HEK293T (cell line): ENCODE measurements around the gene SCARB1.

Source experiments
- CTCF ChIA-PET: fragments of 350-600 bp; formaldehyde crosslinking; extraction: SDS; loops from one replicate; lab custom pipeline; 2021; ENCODE audit warnings: antibody characterized with exemption, inconsistent platforms; lab: Yijun Ruan, JAX
- POLR2A ChIA-PET: fragments of 350-600 bp; formaldehyde crosslinking; extraction: SDS; loops from one replicate; lab custom pipeline; 2020; ENCODE audit warnings: antibody characterized with exemption, inconsistent platforms; lab: Yijun Ruan, JAX
- DNase-seq: peaks from one replicate; pipeline ENCODE4 v3.0.0; 2012; ENCODE audit warnings: mixed read lengths; ENCODE audit errors: extremely low spot score
- ARNT ChIP-seq: fragments of 450-650 bp; IDR thresholded peaks from 2 replicates; pipeline ENCODE4 v1.6.1; 2017; ENCODE audit warnings: mild to moderate bottlenecking
- BHLHE40 ChIP-seq: fragments of 450-650 bp; IDR thresholded peaks from 2 replicates; pipeline ENCODE4 v1.6.1; 2016; ENCODE audit warnings: mild to moderate bottlenecking, moderate library complexity, borderline replicate concordance
- CTBP1 ChIP-seq: fragments of 450-650 bp; IDR thresholded peaks from 2 replicates; pipeline ENCODE4 v1.6.1; 2016; ENCODE audit warnings: borderline replicate concordance
- ELF4 ChIP-seq: fragments of 450-650 bp; IDR thresholded peaks from 2 replicates; pipeline ENCODE4 v1.6.1; 2017; ENCODE audit warnings: antibody characterized with exemption
- FOXA1 ChIP-seq: fragments of 450-650 bp; IDR thresholded peaks from 2 replicates; pipeline ENCODE4 v1.6.1; 2016; ENCODE audit warnings: mild to moderate bottlenecking
- FOXK2 ChIP-seq: fragments of 450-650 bp; IDR thresholded peaks from 2 replicates; pipeline ENCODE4 v1.6.1; 2016; ENCODE audit warnings: mild to moderate bottlenecking
- FOXM1 ChIP-seq: fragments of 450-650 bp; IDR thresholded peaks from 2 replicates; pipeline ENCODE4 v1.6.1; 2017; ENCODE audit warnings: mild to moderate bottlenecking, borderline replicate concordance
- HDGF ChIP-seq: fragments of 450-650 bp; IDR thresholded peaks from 2 replicates; pipeline ENCODE4 v1.6.1; 2017; ENCODE audit warnings: antibody characterized with exemption, borderline replicate concordance
- L3MBTL2 ChIP-seq: fragments of 450-650 bp; conservative IDR thresholded peaks from 2 replicates; pipeline ENCODE4 v1.6.1; 2016; ENCODE audit warnings: mild to moderate bottlenecking
- LEF1 ChIP-seq: fragments of 450-650 bp; IDR thresholded peaks from 2 replicates; pipeline ENCODE4 v1.6.1; 2017; ENCODE audit warnings: mild to moderate bottlenecking, borderline replicate concordance
- NFRKB ChIP-seq: fragments of 450-650 bp; IDR thresholded peaks from 2 replicates; pipeline ENCODE4 v1.6.1; 2016; ENCODE audit warnings: mild to moderate bottlenecking, moderate library complexity
- SP1 ChIP-seq: fragments of 450-650 bp; IDR thresholded peaks from 2 replicates; pipeline ENCODE4 v1.6.1; 2017
- SUZ12 ChIP-seq: fragments of 450-650 bp; IDR thresholded peaks from 2 replicates; pipeline ENCODE4 v1.6.1; 2016; ENCODE audit warnings: mild to moderate bottlenecking
- TARDBP ChIP-seq: fragments of 450-650 bp; IDR thresholded peaks from 2 replicates; pipeline ENCODE4 v1.6.1; 2016
- ZNF384 ChIP-seq: fragments of 450-650 bp; IDR thresholded peaks from 2 replicates; pipeline ENCODE4 v1.6.1; 2016
- TF ChIP-seq, protein P1 (sequence below): fragments of 450-650 bp; IDR thresholded peaks from 2 replicates; pipeline ENCODE4 v1.6.1; 2016

The SCARB1 gene

DNA sequence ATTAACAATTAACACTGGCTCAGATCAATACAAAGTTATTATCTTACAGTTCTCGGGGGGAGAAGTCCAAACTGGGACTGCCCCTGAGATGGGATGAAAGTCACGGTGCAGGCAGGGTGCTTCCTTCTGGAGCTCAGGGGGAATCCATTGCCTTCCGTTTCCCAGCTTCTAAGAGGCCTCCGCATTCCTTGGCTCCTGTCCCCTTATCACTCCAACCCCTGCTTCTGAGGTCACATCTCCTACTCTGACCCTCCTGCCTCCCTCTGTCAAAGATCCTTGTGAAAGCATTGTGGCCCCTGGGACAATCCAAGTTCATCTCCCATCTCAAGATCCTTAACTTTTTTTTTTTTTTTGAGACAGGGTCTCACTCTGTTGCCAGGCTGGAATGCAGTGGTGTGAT lies 30.8 kb downstream of the SCARB1 start:
- DNase-seq = no peak
- ChIA-PET POLR2A (no interaction called here), CTCF (no interaction called here)
- TF ChIP-seq L3MBTL2 (no peak), FOXK2 (no peak), HDGF (no peak), FOXA1 (no peak), SUZ12 (no peak), ARNT (no peak), ELF4 (no peak), FOXM1 (no peak), SP1 (no peak), TARDBP (no peak), BHLHE40 (no peak), LEF1 (no peak), CTBP1 (no peak)
- TF ChIP-seq, protein P1, sequence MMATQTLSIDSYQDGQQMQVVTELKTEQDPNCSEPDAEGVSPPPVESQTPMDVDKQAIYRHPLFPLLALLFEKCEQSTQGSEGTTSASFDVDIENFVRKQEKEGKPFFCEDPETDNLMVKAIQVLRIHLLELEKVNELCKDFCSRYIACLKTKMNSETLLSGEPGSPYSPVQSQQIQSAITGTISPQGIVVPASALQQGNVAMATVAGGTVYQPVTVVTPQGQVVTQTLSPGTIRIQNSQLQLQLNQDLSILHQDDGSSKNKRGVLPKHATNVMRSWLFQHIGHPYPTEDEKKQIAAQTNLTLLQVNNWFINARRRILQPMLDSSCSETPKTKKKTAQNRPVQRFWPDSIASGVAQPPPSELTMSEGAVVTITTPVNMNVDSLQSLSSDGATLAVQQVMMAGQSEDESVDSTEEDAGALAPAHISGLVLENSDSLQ = no peak

DNA sequence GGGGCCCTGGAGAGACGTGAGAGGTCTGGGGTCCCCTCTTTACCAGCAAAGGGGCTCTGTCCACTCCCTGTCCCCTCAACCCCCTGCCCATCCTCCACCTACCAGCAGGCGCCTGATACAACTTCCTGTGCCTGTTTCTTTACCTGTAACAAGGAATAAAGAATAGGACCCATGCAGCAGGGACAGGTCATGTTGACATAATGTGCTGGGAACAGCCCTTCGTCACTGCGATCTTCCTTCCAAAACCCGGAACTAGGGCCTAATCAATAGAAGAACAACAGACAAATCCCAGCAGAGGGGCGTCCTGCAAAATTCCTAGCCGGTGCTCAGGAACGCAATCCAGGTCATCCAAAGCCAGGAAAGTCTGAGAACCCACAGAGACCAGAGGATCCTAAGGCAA lies 32.1 kb downstream of the SCARB1 start:
- DNase-seq = no peak
- ChIA-PET POLR2A (no interaction called here), CTCF (no interaction called here)
- TF ChIP-seq HDGF (no peak), FOXA1 (no peak), FOXM1 (no peak), FOXK2 (no peak), ZNF384 (no peak), SP1 (no peak), L3MBTL2 (no peak), LEF1 (no peak), ELF4 (no peak), BHLHE40 (no peak), TARDBP (no peak), CTBP1 (no peak), ARNT (no peak), NFRKB (no peak)

DNA sequence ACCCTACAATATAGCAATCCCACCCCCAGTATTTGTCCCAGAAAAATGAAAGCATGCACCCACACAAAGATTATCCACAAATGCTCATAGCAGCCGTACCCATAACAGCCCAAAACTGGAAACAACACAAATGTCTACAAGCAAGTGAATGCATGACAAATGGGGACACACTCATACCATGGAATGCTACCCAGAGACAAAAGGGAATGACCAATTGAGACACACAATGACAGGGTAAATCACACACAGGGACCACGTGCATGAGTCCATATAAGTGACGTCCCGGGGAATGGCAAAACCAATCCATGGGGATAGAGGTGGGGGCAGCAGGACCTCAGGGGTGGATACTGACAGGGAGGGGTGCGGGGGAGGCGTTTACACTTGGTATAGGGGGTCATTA lies 33.4 kb downstream of the SCARB1 start:
- CTCF ChIA-PET = no interaction called here
- POLR2A ChIA-PET = no interaction called here
- TF ChIP-seq BHLHE40 = no peak
- DNase-seq = no peak

DNA sequence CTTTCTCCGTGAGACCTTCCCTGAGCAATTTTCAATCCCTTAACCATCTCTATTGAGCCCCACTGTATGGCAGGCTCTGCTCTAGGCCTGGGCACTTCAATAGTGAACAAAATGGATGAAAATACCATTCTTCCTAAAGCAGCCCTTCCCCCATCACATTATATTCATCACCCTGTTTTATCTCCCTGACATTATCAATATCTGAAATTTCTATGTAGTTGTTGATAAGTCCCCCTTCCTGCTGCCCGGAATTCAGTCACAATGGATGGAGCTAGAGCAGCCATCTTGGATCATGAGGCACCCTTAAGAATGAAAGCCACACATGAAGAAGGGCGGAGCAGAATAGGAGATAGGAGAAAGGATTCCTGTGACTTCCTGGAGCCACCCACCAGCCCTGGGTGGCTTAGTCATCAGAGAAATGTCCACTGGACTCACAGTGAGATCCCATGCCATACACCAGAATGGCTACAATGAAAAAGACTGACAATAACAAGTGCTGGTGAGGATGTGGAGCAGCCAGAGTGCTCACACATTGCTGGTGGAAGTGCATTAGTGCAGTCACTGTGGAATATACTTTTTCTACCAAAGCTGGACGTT lies 33.9 kb downstream of the SCARB1 start:
- TF ChIP-seq L3MBTL2 (no peak), SP1 (no peak), ZNF384 (no peak), BHLHE40 (no peak), NFRKB (no peak), HDGF (no peak), ARNT (no peak), LEF1 (no peak), FOXK2 (no peak), ELF4 (no peak), TARDBP (no peak), FOXM1 (no peak), FOXA1 (no peak)
- TF ChIP-seq, protein P1 = no peak
- ChIA-PET POLR2A (no interaction called here), CTCF (no interaction called here)
- no peak for DNase-seq

GRCh38 chr12:124829008-124829707 lies 34.5 kb downstream of the SCARB1 start:
- no peak for DNase-seq
- ChIA-PET CTCF (no interaction called here), POLR2A (no interaction called here)
- no peak for TF ChIP-seq TARDBP

DNA sequence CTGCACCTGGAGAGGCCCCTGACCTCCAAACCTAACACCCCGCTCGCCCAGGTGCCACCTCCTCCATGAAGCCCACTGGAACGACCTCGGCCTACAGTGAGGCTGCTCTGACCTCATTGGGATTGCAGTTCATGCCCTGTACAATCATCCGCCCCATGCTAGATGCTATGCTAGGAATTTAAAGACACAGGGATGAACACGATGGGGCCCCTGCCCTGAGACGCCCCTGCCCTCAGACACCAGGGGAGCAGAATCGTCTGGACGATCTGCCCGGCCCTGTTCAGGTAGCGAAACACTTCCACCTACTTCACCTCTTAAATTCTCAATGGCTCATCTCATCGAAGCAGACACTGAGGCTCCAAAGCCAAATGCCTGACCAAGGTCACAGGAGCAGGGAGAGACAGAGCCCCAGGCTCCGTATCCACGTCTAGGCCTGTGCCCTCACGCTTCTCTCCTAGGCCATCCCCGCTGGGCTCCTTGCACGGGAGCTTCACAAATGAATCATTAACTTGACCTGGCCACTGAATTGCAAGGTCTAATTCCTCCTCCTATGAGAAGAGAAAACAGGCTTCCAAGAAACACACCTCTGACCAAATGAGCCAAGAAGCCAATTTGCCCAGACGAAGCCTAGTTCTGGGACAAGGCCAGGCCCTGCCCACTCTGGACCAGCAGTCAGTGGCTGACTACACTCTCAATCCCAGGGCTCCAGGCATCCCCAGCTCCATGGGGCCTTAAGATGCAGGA lies 35.2 kb downstream of the SCARB1 start:
- no peak for DNase-seq
- CTCF ChIA-PET = interaction anchor here (0.9 kb wide), 1 partner anchor 78 kb away, joined by 3 read pairs; no protein-coding TSS in a partner anchor
- POLR2A ChIA-PET = interaction anchor here (1.0 kb wide), 1 partner anchor 86 kb away, joined by 4 read pairs; the partner anchor contains the start of gene UBC
- TF ChIP-seq NFRKB = no peak
- TF ChIP-seq FOXA1 = no peak
- no peak for TF ChIP-seq BHLHE40
- no peak for TF ChIP-seq SP1
- TF ChIP-seq ELF4 = no peak
- no peak for TF ChIP-seq TARDBP
- TF ChIP-seq, protein P1 = no peak
- TF ChIP-seq ARNT = no peak
- TF ChIP-seq CTBP1 = no peak
- TF ChIP-seq HDGF = no peak
- TF ChIP-seq SUZ12 = no peak
- TF ChIP-seq FOXK2 = no peak
- no peak for TF ChIP-seq LEF1
- no peak for TF ChIP-seq ZNF384
- no peak for TF ChIP-seq FOXM1
- no peak for TF ChIP-seq L3MBTL2
